ENCODE data around the gene SMAD2.

The SMAD2 gene

GRCh38 chr18:47931718-47932103 lies 1.3 kb upstream of the SMAD2 start:
- peak; percentile 2 for DNase-seq (ENCODE audit: low read depth)

DNA sequence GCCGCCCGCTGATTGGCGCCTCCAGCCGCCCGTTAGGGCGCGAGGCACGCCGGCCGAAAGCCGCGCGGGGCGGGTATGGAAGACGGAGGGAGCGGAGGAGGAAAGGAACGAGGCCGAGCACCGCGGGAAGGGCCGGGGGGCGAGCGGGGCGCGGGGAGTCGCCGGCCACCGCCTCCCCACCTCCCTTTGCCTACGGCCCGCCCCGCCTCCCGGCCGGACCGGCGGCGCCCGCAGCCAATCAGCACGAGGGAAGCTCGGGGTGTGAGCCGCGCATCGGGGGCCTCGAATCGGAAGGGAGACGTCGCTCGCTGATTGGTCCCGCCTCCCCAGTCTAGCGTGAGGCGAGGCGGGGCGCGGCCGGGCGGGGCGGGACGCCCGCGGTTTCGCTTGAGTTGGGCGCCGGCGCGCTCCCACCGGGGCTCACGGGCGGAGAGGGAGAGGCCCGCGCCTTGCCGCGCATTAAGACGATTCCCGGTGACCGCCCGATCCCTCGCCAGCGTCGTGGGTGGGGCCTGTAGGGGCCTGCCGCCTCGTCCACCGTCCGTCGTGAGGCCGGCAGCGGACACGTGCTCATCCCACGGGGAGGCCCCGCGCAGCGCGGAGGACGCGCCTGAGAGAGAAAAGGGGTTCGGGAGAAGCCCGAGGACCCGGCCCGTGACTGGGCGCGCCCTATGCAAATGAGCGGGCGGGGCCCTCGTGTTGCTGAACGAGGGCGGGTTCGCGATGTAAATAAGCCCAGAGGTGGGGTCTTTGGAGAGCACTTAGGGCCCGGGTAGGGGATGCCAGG lies 665 bp upstream of the SMAD2 start:
- peak; percentile 94 for DNase-seq (ENCODE audit: low read depth)

DNA sequence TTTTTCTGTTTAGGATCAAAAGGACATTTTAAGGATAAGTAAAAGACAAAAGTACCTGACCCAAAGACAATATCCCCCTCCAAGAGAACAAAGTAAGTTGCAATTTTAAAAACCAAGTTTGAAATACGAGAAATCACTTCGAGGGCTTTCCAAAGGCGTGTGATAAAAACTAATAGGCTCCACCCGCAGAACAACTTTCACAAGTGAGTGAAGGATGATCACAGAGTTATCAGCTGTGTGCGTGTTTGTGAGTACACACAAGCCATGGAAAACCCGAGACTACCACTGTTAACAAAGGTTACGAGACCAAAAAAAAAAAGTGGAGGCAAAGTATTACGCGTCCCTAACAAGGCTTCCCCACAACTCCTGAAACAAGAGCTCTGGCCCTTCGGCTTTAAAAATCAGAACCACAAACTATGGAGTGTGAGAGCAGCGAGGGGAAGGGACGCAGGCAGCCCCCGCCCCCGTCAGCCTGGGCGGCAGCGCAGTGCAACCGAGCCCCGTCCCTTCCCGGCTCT lies 719 bp downstream of the SMAD2 start:
- DNase-seq (ENCODE audit: low read depth) = no peak

DNA sequence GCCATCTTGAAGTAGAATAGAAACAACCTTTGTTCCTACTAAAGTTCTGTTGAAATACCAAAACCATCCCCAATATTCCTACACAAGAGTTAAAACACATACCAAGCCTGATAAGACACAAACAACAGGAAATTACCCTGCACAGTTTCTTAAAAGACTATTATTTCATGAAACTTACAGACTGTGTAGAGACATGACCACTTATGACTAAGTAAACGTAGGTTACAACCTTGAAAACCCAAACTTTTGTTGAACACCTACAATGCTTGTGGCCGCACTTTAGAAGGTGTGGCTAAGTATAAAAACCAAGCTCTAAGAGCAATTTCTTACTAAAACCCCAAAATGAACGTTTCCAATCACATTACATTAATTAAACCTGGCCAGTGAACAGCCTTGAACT lies 2.0 kb downstream of the SMAD2 start:
- no peak for DNase-seq (ENCODE audit: low read depth)

DNA sequence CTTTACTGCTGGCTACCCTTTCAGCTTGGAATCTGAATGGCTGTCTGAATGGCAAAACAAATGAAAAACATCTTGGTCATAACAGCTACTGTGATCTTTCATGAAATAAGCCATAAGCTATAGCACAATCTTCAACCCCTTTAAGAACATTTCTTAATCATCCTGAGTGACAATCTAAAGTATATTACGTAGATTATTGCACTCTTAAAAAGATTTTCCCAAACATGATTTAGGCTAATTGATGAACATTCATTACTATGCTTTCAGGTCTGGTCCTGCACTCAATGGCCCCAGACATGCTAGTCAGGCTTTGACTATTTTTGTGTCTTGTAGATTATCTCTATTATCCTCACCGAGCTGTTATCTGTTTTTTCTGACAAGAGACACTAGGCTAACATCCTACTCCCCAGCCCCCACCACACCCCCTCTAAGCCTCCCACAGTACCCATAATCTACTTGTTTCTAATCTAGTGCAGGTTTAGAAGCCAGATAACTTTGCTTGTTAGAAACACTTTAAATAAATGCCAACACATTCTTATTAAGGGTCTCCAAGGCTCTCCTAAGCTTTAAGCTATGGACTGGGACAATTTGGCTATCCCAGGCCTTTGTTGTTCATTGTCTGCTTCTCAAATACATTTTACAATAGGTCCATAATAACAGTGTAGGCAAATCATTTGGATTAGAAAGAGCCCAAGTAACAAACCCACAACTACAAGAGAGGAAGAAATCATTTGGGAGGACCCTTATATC lies 4.2 kb downstream of the SMAD2 start:
- DNase-seq (ENCODE audit: low read depth) = no peak

GRCh38 chr18:47919916-47920315 lies 10.5 kb downstream of the SMAD2 start:
- no peak for DNase-seq (ENCODE audit: low read depth)

- DNase-seq (ENCODE audit: low read depth) = no peak
Observed at GRCh38 chr18:47917923-47918610, 12.4 kb downstream of the SMAD2 start.

GRCh38 chr18:47915930-47916329 lies 14.5 kb downstream of the SMAD2 start:
- DNase-seq (ENCODE audit: low read depth) = no peak

DNA sequence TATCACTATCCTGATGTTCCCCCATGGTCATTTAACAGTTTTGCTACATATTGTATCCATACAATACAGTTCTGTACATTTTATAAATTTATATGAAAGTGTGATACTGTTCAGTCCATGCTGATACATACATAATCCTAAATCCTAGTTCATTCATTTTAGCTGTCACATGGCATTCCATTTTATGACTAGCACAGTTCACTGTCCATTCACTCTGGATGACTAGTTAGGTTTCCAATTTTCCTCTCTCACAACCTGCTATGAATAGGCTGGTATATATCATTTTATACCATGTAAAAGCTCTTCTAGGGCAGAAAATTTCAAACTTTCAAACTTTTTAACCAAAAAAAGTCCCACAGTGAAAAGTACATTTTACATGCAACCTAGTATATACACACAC lies 15.2 kb downstream of the SMAD2 start:
- no peak for DNase-seq (ENCODE audit: low read depth)

DNA sequence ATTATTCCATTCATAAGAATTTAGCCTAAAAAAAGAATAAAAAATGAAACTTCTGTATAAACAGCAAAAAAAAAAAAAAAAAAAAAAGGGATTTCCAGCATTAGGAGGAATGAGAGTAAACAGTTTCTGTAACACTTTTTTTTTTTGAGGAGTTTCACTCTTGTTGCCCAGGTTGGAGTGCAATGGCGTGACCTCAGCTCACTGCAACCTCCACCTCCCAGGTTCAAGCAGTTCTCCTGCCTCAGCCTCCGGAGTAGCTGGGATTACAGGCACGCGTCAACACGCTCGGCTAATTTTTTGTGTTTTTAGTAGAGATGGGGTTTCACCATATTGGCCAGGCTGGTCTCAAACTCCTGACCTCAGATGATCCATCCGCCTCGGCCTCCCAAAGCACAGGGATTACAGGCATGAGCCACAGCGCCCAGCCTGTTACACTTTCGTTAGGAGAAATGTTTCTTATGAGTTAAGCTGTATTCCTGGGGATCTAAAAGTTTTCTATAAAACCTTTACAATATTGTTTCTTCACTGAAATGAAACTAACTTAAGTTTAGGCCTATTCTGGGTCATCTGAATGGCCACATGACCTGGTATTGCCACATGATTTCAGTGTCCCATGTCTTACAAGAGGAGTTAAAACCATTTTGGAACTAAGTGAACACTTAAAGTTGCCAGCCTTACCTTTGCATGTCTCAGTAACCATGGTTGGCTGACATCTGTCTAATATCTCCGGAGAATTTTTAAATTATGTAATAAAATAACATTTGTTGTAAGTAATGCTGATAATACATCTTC lies 17.5 kb downstream of the SMAD2 start:
- DNase-seq (ENCODE audit: low read depth) = no peak

- no peak for DNase-seq (ENCODE audit: low read depth)
Observed at GRCh38 chr18:47912343-47912742, 18.1 kb downstream of the SMAD2 start.

DNA sequence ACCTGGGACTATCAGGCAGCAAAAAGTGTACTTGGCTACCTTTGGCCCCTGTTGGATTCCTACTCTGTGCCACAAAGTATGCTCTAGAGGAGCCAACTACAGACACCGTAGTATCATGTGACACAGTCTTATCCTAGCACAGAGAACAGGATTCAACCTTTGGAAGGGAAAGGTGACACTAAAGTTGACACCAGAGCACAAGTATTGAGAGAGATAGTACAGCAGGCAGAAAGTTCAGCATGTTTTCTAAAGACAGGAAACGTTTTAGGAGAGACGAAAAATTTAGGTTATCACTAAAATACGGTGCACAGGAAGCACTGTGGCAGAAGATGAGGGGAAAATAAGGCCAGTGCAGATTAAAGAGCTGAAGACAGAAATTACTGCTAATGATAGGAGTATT lies 18.6 kb downstream of the SMAD2 start:
- no peak for DNase-seq (ENCODE audit: low read depth)

DNA sequence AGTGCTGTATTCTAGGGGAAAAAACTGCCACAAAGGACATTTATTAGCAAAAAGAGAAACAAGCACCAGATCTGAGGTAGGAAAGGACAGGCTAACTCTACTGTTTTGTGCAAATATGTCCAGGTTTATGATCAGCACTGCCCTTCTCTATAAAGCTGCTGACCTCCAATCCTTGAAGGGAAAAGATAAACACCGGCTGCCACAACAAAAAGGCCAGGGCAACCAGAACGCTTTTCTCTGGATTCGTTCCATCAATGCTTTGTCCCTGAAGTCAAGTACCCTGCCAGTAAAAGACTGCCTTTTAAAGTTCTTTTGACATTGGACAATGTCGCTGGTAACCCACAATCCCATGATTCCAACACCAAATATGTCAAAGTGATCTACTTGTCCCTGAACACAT lies 21.0 kb downstream of the SMAD2 start:
- DNase-seq (ENCODE audit: low read depth) = no peak

GRCh38 chr18:47908592-47908991 lies 21.9 kb downstream of the SMAD2 start:
- DNase-seq (ENCODE audit: low read depth) = no peak

- no peak for DNase-seq (ENCODE audit: low read depth)
Observed at GRCh38 chr18:47906408-47906807, 24.1 kb downstream of the SMAD2 start.

DNA sequence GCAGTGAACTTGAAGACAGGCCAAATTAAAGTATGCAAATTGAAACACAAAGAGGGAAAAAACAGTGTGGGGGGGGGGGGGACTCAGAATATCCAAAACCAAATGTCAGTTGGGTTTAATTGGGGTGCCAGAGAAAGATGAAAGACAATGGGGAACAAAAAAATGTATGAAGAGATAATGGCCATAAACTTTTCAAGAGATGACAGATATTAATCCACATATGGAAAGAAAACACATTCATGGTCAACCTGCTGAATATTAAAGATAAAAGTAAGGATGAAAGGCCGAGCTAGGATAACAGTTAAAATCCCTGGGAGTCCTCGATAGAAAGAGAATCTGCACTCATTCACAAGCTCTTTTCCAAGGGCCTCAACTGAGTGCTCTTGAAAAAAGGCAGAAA lies 26.6 kb downstream of the SMAD2 start:
- no peak for DNase-seq (ENCODE audit: low read depth)

GRCh38 chr18:47901624-47902362 lies 28.7 kb downstream of the SMAD2 start:
- no peak for DNase-seq (ENCODE audit: low read depth)

- no peak for DNase-seq (ENCODE audit: low read depth)
Observed at GRCh38 chr18:47899107-47899840, 31.2 kb downstream of the SMAD2 start.

DNA sequence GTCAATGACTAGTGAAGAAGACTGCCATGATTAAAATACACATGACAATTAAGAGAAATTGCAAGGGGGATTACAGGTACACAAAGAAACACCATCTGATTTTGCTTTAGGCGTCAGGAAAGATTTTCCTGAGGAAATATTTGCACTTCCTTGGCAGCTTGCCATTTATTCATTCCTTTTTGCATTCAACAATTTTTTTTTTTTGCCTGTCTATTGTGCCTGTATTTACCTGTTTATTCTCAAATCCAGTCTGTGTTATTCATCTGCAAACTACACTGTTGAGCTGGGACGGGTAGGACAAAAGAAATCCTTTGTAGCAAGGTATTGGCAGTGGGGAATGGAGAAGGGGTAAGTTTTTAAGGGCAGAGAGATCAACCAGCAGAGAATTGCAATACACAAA lies 31.8 kb downstream of the SMAD2 start:
- no peak for DNase-seq (ENCODE audit: low read depth)

GRCh38 chr18:47898055-47898454 lies 32.4 kb downstream of the SMAD2 start:
- DNase-seq (ENCODE audit: low read depth) = no peak

All from T-helper 22 cell (primary cell).